ENCODE measurements around the gene INTS14. TPM values are rescaled to one million over a fixed set of nuclear protein-coding genes. Genes with fewer than 3 reads are reported as not detected.
A peak's percentile ranks its signal among the peaks of the same experiment; 100 is the strongest.

The INTS14 gene
- polyA plus RNA-seq, 1 experiment, result 56.6 TPM

DNA sequence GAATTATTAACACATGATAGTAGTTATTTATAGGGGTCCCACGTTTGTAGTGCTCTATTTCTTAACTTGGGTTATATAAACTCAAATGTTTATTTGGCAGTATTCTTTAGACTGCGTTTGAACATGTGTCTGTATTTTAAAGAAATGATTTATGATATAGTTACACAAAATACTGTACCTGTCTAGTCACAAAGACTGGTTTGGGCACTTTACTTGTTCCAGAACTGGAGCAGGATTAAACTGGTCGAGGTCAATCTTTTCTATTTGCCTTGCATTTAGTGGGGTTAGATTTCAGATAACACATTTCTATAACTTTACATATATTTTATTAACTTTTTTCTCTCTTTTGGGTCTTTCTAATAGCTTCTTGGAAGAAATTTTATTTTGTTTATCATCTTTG, 41.2 kb downstream of the INTS14 start:
- Histone ChIP-seq H3K27ac (ENCODE audit: low read depth, low read length) (no peak overlapping the region), H3K4me3 (ENCODE audit: low read depth, low read length) (no peak overlapping the region), H3K9me3 (ENCODE audit: control insufficient read depth, insufficient read depth, low read length) (no peaks in the 10 kb centered on the region), H3K27me3 (ENCODE audit: control insufficient read depth, insufficient read depth, low read length) (no peaks in the 10 kb centered on the region)
- DNase-seq (ENCODE audit: low read depth, low spot score), result no peak
- CTCF ChIA-PET, result no interaction called here
- POLR2A ChIA-PET, result no interaction called here
- TF ChIP-seq, protein P1, sequence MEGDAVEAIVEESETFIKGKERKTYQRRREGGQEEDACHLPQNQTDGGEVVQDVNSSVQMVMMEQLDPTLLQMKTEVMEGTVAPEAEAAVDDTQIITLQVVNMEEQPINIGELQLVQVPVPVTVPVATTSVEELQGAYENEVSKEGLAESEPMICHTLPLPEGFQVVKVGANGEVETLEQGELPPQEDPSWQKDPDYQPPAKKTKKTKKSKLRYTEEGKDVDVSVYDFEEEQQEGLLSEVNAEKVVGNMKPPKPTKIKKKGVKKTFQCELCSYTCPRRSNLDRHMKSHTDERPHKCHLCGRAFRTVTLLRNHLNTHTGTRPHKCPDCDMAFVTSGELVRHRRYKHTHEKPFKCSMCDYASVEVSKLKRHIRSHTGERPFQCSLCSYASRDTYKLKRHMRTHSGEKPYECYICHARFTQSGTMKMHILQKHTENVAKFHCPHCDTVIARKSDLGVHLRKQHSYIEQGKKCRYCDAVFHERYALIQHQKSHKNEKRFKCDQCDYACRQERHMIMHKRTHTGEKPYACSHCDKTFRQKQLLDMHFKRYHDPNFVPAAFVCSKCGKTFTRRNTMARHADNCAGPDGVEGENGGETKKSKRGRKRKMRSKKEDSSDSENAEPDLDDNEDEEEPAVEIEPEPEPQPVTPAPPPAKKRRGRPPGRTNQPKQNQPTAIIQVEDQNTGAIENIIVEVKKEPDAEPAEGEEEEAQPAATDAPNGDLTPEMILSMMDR (IDR thresholded peaks at IDR 0.05; ENCODE audit: low read depth, low read length), result no peak

GRCh38 chr15:65561934-65562333, 49.0 kb downstream of the INTS14 start:
- TF ChIP-seq, protein P1 (IDR thresholded peaks at IDR 0.05; ENCODE audit: low read depth, low read length), result no peak
- CTCF ChIA-PET, result no interaction called here
- no peak for DNase-seq (ENCODE audit: low read depth, low spot score)
- Histone ChIP-seq H3K4me3 (ENCODE audit: low read depth, low read length) (no peak overlapping the region), H3K27ac (ENCODE audit: low read depth, low read length) (no peak overlapping the region), H3K27me3 (ENCODE audit: control insufficient read depth, insufficient read depth, low read length) (no peaks in the 10 kb centered on the region), H3K9me3 (ENCODE audit: control insufficient read depth, insufficient read depth, low read length) (no peaks in the 10 kb centered on the region)
- POLR2A ChIA-PET, result no interaction called here

- Histone ChIP-seq H3K27me3 (ENCODE audit: control insufficient read depth, insufficient read depth, low read length) (no peaks in the 10 kb centered on the region), H3K4me3 (ENCODE audit: low read depth, low read length) (no peak overlapping the region), H3K9me3 (ENCODE audit: control insufficient read depth, insufficient read depth, low read length) (no peaks in the 10 kb centered on the region), H3K27ac (ENCODE audit: low read depth, low read length) (no peak overlapping the region)
- ChIA-PET POLR2A (no interaction called here), CTCF (interaction anchor here (0.6 kb wide), 2 partner anchors 283 to 297 kb away, joined by 4 to 6 read pairs; no protein-coding TSS in a partner anchor)
- TF ChIP-seq, protein P1 (IDR thresholded peaks at IDR 0.05; ENCODE audit: low read depth, low read length), result no peak
- no peak for DNase-seq (ENCODE audit: low read depth, low spot score)
Observed at GRCh38 chr15:65559941-65560340, 51.0 kb downstream of the INTS14 start.

DNA sequence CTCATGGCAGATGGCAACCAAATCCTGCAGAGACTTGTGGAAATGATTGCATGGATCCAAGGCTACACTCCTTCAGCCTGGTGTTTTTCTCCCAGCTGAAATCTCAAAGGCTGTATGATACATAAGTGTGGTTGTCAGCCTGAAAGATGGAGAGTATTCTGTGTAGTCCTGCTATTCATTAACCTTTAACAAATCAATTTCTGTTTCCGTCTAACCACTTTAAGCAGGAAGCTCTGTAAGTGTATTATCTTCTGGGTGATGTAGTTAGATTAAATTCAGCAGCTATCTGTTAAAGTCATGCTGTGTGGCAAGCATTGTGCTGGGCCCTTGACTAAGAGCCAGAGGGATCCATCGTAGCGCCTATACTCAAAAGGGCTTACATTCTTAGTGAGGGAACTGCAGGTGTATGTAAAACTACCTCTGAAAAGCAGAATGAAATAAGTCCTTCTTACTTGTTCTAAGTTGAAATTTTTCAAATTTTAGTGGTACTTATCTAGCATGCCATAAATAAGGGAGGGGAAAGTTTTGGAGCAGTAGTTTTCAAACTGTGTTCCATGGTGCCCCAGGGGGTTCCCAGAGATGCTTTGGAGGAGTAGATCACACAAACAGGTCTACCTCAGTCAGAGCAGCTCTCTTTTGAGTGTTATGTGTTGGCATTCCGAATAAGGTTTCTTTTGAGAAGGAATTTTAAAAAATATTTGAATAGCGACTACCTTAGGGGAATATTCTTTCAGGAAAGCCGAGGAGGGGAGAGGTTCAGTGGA, 51.8 kb downstream of the INTS14 start:
- TF ChIP-seq, protein P1 (IDR thresholded peaks at IDR 0.05; ENCODE audit: low read depth, low read length), result no peak
- H3K9me3 ChIP-seq (ENCODE audit: control insufficient read depth, insufficient read depth, low read length), result no peaks in the 10 kb centered on the region
- DNase-seq (ENCODE audit: low read depth, low spot score), result no peak
- H3K27ac ChIP-seq (ENCODE audit: low read depth, low read length), result peak overlapping the region; percentile 59
- CTCF ChIA-PET, result interaction anchor here (0.6 to 1.1 kb wide), 3 partner anchors 22 to 298 kb away, joined by 3 to 4 read pairs (median 3); no protein-coding TSS in a partner anchor
- no peaks in the 10 kb centered on the region for H3K27me3 ChIP-seq (ENCODE audit: control insufficient read depth, insufficient read depth, low read length)
- POLR2A ChIA-PET, result no interaction called here
- no peak overlapping the region for H3K4me3 ChIP-seq (ENCODE audit: low read depth, low read length)

GRCh38 chr15:65558336-65558735, 52.6 kb downstream of the INTS14 start:
- H3K4me3 ChIP-seq (ENCODE audit: low read depth, low read length), result no peak overlapping the region
- no peaks in the 10 kb centered on the region for H3K27me3 ChIP-seq (ENCODE audit: control insufficient read depth, insufficient read depth, low read length)
- no peaks in the 10 kb centered on the region for H3K9me3 ChIP-seq (ENCODE audit: control insufficient read depth, insufficient read depth, low read length)
- peak overlapping the region; percentile 59 for H3K27ac ChIP-seq (ENCODE audit: low read depth, low read length)
- POLR2A ChIA-PET, result interaction anchor here (0.6 kb wide), 1 partner anchor 54 kb away, joined by 3 read pairs; no protein-coding TSS in a partner anchor
- peak; percentile 39 for DNase-seq (ENCODE audit: low read depth, low spot score)
- TF ChIP-seq, protein P1 (IDR thresholded peaks at IDR 0.05; ENCODE audit: low read depth, low read length), result no peak
- CTCF ChIA-PET, result interaction anchor here (1.0 to 1.1 kb wide), 2 partner anchors 21 to 80 kb away, joined by 3 to 4 read pairs; no protein-coding TSS in a partner anchor

All from AG04450 (cell line).